HCT116 (cell line): ENCODE measurements around the gene GPC1.

Experiments used
- ATF3 ChIP-seq: IDR thresholded peaks from 2 replicates; pipeline ENCODE4 v1.6.1; 2012
- CBX3 ChIP-seq: IDR thresholded peaks from 2 replicates; pipeline ENCODE4 v1.6.1; 2012; ENCODE audit warnings: low read depth
- EZH2 ChIP-seq: fragments of 200-600 bp; sonication (generic); IDR thresholded peaks from 2 replicates; pipeline ENCODE4 v1.6.1; 2017; ENCODE audit warnings: antibody characterized with exemption, mixed run types
- EZH2phosphoT487 ChIP-seq: fragments of 200-600 bp; IDR thresholded peaks from 2 replicates; pipeline ENCODE4 v1.6.1; 2018; ENCODE audit warnings: antibody characterized with exemption, borderline replicate concordance
- POLR2A ChIP-seq: IDR thresholded peaks from 2 replicates; pipeline ENCODE4 v1.7.0; 2011; ENCODE audit warnings: borderline replicate concordance; ENCODE audit not compliant: insufficient read depth, insufficient read length; ENCODE audit errors: extremely low read depth
- POLR2AphosphoS5 ChIP-seq: IDR thresholded peaks from 2 replicates; pipeline ENCODE4 v1.6.1; 2011; ENCODE audit warnings: mild to moderate bottlenecking, low read depth, low read length, moderate library complexity
- RAD21 ChIP-seq: IDR thresholded peaks from 2 replicates; pipeline ENCODE4 v1.6.1; 2012; ENCODE audit warnings: low read depth, mild to moderate bottlenecking
- SIN3A ChIP-seq: IDR thresholded peaks from 2 replicates; pipeline ENCODE4 v1.6.1; 2012; ENCODE audit warnings: low read depth
- ZBTB33 ChIP-seq: IDR thresholded peaks from 2 replicates; pipeline ENCODE4 v1.6.1; 2011; ENCODE audit warnings: mild to moderate bottlenecking, low read length, moderate library complexity; ENCODE audit not compliant: insufficient replicate concordance; ENCODE audit errors: extremely low read depth
- TF ChIP-seq, protein P1 (sequence below), 3 experiments: fragments of 200-600 bp in 1 of 3; sonication (generic) in 1 of 3; IDR thresholded peaks in 2 of 3; conservative IDR thresholded peaks in 1 of 3; 2 replicates each; pipeline ENCODE4 v1.5.1; 2012 to 2017; ENCODE audit warnings: low read depth in 2 of 3, low read length in 2 of 3, antibody characterized with exemption in 1 of 3, borderline replicate concordance in 1 of 3, control low read depth in 1 of 3, mild to moderate bottlenecking in 1 of 3, mixed read lengths in 1 of 3, mixed run types in 1 of 3, moderate library complexity in 1 of 3; ENCODE audit not compliant: insufficient read depth in 1 of 3

DNA sequence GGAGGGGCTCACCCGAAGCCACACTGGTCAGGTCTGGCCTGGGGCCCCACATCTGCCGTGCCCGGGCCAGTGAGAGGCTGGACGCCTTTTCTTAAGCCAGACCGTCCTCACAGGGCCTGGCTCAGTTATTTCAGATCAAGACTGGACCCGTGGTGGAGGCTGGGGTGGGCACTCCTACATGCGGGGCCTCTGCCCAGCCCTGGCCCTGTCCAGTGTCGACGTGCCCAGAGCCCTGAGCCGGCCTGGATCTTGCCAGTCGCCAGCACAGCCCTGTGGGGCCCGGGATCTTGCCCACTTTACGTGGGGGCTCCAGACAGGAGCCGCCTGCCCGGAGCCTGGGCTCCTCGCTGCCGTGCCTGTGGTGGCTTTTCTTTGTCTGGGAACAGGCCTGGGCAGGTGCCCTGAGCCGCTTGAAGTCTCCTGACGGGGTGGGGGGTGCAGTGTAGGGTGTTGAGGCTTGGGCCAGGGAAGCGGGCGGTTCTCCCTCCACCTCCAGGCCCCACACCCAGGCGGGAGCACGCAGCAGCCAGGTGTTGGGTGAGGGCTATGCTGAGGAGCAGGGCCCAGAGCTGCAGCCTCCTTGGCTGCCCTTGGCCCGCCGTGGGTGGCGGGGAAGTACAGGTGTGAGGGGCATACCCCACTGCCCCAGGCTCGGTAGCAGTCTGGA lies 6.0 kb downstream of the GPC1 start:
- TF ChIP-seq, protein P1, sequence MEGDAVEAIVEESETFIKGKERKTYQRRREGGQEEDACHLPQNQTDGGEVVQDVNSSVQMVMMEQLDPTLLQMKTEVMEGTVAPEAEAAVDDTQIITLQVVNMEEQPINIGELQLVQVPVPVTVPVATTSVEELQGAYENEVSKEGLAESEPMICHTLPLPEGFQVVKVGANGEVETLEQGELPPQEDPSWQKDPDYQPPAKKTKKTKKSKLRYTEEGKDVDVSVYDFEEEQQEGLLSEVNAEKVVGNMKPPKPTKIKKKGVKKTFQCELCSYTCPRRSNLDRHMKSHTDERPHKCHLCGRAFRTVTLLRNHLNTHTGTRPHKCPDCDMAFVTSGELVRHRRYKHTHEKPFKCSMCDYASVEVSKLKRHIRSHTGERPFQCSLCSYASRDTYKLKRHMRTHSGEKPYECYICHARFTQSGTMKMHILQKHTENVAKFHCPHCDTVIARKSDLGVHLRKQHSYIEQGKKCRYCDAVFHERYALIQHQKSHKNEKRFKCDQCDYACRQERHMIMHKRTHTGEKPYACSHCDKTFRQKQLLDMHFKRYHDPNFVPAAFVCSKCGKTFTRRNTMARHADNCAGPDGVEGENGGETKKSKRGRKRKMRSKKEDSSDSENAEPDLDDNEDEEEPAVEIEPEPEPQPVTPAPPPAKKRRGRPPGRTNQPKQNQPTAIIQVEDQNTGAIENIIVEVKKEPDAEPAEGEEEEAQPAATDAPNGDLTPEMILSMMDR (IDR thresholded peaks at IDR 0.05 in 2 of 3, conservative IDR thresholded peaks at IDR 0.05 in 1 of 3; ENCODE audit: borderline replicate concordance in 1 of 3, insufficient read depth in 1 of 3, low read depth in 2 of 3, low read length in 2 of 3) = no peak
- TF ChIP-seq EZH2phosphoT487 = no peak
- no peak for TF ChIP-seq EZH2
- no peak for TF ChIP-seq ZBTB33
- no peak for TF ChIP-seq POLR2A
- TF ChIP-seq POLR2AphosphoS5 = no peak
- no peak for TF ChIP-seq CBX3
- no peak for TF ChIP-seq RAD21
- no peak for TF ChIP-seq ATF3
- no peak for TF ChIP-seq SIN3A
